MM.1S (cell line): ENCODE results near the gene FOSB.

Experiments used
- DNase-seq: peaks from one replicate; pipeline ENCODE4 v3.0.0-alpha.2; 2015
- H2AFZ ChIP-seq: fragments of 300-600 bp; sonication (generic); 2 replicates; pipeline ENCODE4 v1.6.0; 2016; ENCODE audit warnings: antibody characterized with exemption, low read length
- H3F3A ChIP-seq: fragments of 300-600 bp; sonication (generic); 2 replicates; pipeline ENCODE4 v1.6.1; 2016; ENCODE audit warnings: mild to moderate bottlenecking, antibody characterized with exemption, low read length, moderate library complexity, mixed read lengths; ENCODE audit not compliant: insufficient read depth
- H3K27ac ChIP-seq: fragments of 300-600 bp; sonication (generic); 2 replicates; pipeline ENCODE4 v1.5.1; 2016; ENCODE audit warnings: mild to moderate bottlenecking, low read length
- H3K27me3 ChIP-seq: fragments of 300-600 bp; sonication (generic); replicated peaks from 2 replicates; pipeline ENCODE4 v1.6.0; 2016; ENCODE audit warnings: low read length; ENCODE audit not compliant: insufficient read depth
- H3K36me3 ChIP-seq: fragments of 300-600 bp; sonication (generic); replicated peaks from 2 replicates; pipeline ENCODE4 v1.6.1; 2016; ENCODE audit warnings: mild to moderate bottlenecking, low read length, mixed read lengths; ENCODE audit not compliant: insufficient read depth
- H3K4me1 ChIP-seq: fragments of 300-600 bp; sonication (generic); 2 replicates; pipeline ENCODE4 v1.6.1; 2016; ENCODE audit warnings: low read length, mixed read lengths
- H3K4me2 ChIP-seq: fragments of 300-600 bp; sonication (generic); 2 replicates; pipeline ENCODE4 v1.6.0; 2016; ENCODE audit warnings: low read depth, low read length
- H3K4me3 ChIP-seq: fragments of 300-600 bp; sonication (generic); 2 replicates; pipeline ENCODE4 v1.5.1; 2016; ENCODE audit warnings: low read length, mixed read lengths
- H3K79me2 ChIP-seq: fragments of 300-600 bp; sonication (generic); 2 replicates; pipeline ENCODE4 v1.6.1; 2016; ENCODE audit warnings: mixed run types, low read length, mixed read lengths
- H3K9ac ChIP-seq: fragments of 300-600 bp; sonication (generic); 2 replicates; pipeline ENCODE4 v1.6.1; 2016; ENCODE audit warnings: low read length, mixed read lengths
- H3K9me2 ChIP-seq: fragments of 300-600 bp; sonication (generic); replicated peaks from 2 replicates; pipeline ENCODE4 v1.6.1; 2016; ENCODE audit warnings: mild to moderate bottlenecking, low read length, mixed read lengths; ENCODE audit not compliant: insufficient read depth
- H3K9me3 ChIP-seq: fragments of 300-600 bp; sonication (generic); replicated peaks from 2 replicates; pipeline ENCODE4 v1.6.1; 2016; ENCODE audit warnings: mild to moderate bottlenecking, low read length, mixed read lengths; ENCODE audit not compliant: insufficient read depth
- H4K20me1 ChIP-seq: fragments of 300-600 bp; sonication (generic); 2 replicates; pipeline ENCODE4 v1.6.1; 2016; ENCODE audit warnings: mild to moderate bottlenecking, low read length, moderate library complexity, mixed read lengths; ENCODE audit not compliant: insufficient read depth
- CTCF ChIP-seq: fragments of 300-600 bp; sonication (generic); IDR thresholded peaks from 2 replicates; pipeline ENCODE4 v1.5.1; 2016; ENCODE audit warnings: antibody characterized with exemption, low read length, mixed read lengths
- EZH2 ChIP-seq: fragments of 300-600 bp; sonication (generic); optimal IDR thresholded peaks from 2 replicates; pipeline ENCODE3; 2017; ENCODE audit warnings: low read depth, mild to moderate bottlenecking, antibody characterized with exemption, low read length, mixed read lengths
- EZH2phosphoT487 ChIP-seq: fragments of 300-600 bp; sonication (generic); IDR thresholded peaks from 2 replicates; pipeline ENCODE4 v1.6.1; 2018; ENCODE audit warnings: antibody characterized with exemption, low read length

The FOSB gene

GRCh38 chr19:45475537-45476291 is 7.9 kb downstream of the FOSB start:
- Histone ChIP-seq H3K4me1 (peaks cover 12% of the 10 kb centered on the region), H3K27ac (no peak overlapping the region)

GRCh38 chr19:45476304-45476703 is 8.5 kb downstream of the FOSB start:
- Histone ChIP-seq H3K27ac (no peak overlapping the region), H3K4me1 (peaks cover 12% of the 10 kb centered on the region), H3K9me2 (no peaks in the 10 kb centered on the region), H3F3A (peaks cover 14% of the 10 kb centered on the region), H3K36me3 (no peaks in the 10 kb centered on the region), H3K4me3 (no peak overlapping the region), H3K9me3 (no peaks in the 10 kb centered on the region), H3K4me2 (no peak overlapping the region), H4K20me1 (no peaks in the 10 kb centered on the region), H3K79me2 (no peaks in the 10 kb centered on the region), H3K27me3 (no peaks in the 10 kb centered on the region), H3K9ac (no peak overlapping the region), H2AFZ (no peak overlapping the region)
- DNase-seq, result no peak
- no peak for TF ChIP-seq EZH2
- TF ChIP-seq EZH2phosphoT487, result no peak
- TF ChIP-seq CTCF, result no peak

More at GRCh38 chr19:45475537-45476291, 7.9 kb downstream of the FOSB start:
- H3F3A ChIP-seq, result peaks cover 14% of the 10 kb centered on the region
- no peak overlapping the region for H3K4me3 ChIP-seq
- no peaks in the 10 kb centered on the region for H3K36me3 ChIP-seq
- H3K27me3 ChIP-seq, result no peaks in the 10 kb centered on the region
- H4K20me1 ChIP-seq, result no peaks in the 10 kb centered on the region
- H3K9me3 ChIP-seq, result no peaks in the 10 kb centered on the region
- no peak overlapping the region for H2AFZ ChIP-seq
- TF ChIP-seq CTCF (no peak), EZH2 (no peak), EZH2phosphoT487 (no peak)
- no peak for DNase-seq
- H3K9me2 ChIP-seq, result no peaks in the 10 kb centered on the region
- no peak overlapping the region for H3K9ac ChIP-seq
- no peak overlapping the region for H3K4me2 ChIP-seq
- H3K79me2 ChIP-seq, result no peaks in the 10 kb centered on the region

- H3K4me2 ChIP-seq, result peak overlapping the region; percentile 98; the same call in 1 of the 2 replicates
- H3F3A ChIP-seq, result peaks cover 14% of the 10 kb centered on the region
- H3K9me3 ChIP-seq, result no peaks in the 10 kb centered on the region
- DNase-seq, result no peak
- H3K36me3 ChIP-seq, result no peaks in the 10 kb centered on the region
- no peak overlapping the region for H3K9ac ChIP-seq
- no peaks in the 10 kb centered on the region for H3K9me2 ChIP-seq
- no peaks in the 10 kb centered on the region; the same call in 1 of the 2 replicates for H3K27me3 ChIP-seq
- H3K27ac ChIP-seq, result no peak overlapping the region
- H3K4me1 ChIP-seq, result peaks cover 12% of the 10 kb centered on the region
- H4K20me1 ChIP-seq, result no peaks in the 10 kb centered on the region
- no peak overlapping the region for H3K4me3 ChIP-seq
- TF ChIP-seq CTCF (no peak), EZH2phosphoT487 (no peak), EZH2 (no peak)
- no peaks in the 10 kb centered on the region for H3K79me2 ChIP-seq
- no peak overlapping the region for H2AFZ ChIP-seq
Observed at GRCh38 chr19:45477186-45477585, 9.4 kb downstream of the FOSB start.
